GM19395 (cell line): ENCODE results near the gene BCAS4.

Experiments used
- ATAC-seq: cut with Tn5 transposase; IDR thresholded peaks from one replicate; pipeline ENCODE4 v1.9.1; 2021; ENCODE audit warnings: mild to moderate bottlenecking, moderate library complexity; ENCODE audit not compliant: unreplicated experiment

BCAS4 gene

DNA sequence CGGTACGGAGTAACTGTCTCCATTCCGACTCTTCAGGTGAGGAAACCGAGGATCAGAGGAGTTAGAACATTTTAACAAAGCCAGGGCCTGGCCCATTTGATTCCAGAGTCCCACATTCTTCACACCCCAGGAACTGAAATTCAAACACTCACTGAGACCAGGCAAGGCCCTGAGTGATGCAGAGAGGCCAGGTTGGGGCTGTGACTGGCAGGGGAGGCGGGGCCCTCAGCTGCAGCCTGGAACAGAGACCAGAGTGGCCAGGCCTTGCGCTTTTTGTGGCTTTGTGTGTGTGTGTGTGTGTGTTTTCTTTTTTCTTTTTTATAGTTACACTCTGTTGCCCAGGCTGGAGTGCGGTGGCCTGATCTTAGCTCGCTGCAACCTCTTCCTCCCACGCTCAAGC, 57.2 kb downstream of the BCAS4 start:
- ATAC-seq = no peak

DNA sequence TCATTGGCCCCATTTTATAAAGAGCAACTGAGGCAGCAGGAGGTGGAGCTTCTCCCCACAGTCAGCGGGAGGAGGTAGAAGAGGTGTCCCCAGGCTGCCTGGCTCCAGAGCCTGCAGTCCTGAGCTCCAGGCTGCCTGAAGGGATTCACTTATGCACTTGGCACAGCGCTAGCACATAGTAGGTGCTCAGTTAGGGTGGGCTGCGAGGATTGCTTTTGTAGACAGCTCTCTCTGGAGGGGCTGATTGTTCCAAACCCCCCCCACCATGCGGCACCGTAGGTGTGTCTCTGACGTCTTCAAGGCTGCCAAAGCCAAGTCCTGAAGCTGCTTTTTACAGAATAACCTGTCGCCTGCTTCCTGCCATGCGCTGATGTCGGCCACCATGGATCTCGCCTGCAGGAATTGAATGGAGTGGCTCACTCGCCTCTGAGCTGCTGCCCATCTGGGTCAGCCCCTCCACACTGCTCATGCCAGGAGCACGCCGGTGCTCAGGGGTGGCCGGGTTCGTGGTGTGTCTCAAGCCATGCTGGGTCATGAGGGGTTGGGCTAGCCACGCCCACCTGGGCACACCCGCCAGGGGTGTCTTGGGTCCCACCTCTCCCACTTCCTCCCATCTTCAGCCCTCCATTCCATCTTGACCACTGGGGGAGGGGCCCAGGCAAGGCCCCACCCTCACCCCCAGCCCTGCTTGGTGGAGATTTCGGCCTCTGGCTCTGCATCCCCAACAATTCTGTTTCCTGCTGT, 59.8 kb downstream of the BCAS4 start:
- ATAC-seq = no peak

DNA sequence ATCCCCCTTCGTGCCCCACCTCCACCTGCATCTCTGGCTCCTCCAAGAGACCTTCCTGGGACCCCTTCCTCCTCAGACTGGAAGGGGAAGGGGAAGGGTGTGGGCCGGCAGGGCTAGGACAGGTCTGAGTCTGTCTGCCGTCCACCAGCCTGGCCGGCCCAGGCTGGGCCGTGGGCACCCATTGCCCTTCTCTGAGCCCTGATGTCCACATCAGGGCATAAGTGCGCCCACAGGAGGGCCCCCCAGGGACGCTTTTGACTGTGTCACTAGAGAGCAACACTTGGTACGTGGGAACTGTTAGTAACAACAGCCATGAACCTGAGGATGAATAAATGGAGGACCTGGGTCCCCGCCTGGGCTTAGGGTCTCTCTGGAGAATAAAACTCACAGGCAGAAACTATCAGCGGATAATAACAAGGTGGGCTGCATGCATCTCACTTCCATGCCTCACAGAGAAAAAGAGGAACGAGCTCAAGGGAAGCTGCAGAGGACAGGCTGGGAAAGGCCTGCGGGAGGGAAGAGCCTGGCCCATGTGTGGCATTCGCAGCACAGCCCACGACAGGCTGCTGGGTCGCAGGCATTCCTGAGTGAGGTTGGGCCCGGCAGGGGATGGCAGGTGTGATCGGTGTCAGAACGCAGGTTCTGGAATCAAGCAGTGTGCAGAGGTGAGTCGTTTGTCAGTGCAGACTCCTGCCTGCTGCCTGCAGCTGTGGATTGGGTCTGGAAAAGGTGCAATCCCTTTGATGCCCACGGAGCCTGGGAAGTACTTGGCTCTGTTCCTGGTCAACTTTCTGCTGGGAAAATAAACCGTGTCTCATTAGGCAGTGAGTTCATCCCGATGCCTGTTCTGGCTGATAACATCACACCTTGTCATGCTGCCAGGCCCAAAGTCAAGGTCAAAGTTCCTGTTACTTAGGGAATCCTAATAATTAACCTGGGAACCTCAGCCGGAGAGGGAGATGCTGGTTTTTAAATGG, 60.9 kb downstream of the BCAS4 start:
- ATAC-seq = no peak

DNA sequence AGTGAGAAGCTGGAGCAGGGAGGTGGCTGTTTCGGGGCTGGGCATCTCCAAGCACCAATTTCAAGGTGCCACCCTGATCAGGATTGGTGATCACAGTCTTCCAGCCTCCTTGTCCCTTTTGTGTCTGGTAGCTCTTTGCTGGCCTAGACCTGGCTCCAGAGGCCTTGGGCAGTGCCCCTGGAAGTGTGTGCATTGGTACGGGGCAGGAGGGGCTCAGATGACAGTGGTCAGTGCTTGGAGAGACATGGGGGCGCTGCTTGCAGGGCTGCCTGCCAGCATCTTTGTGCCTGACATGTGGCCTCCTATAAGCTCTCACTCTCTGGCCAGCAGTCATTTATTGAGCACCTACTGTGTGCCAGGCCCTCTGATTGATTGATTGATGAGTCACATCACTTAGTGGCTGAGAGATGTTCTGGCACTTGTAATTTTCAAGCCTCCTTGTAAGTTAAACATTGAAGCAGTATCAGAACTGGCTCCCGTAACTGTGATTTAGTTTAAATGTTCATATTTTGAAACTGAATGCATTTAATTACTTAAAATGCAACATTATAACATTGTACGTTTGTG, 61.7 kb downstream of the BCAS4 start:
- ATAC-seq = no peak

DNA sequence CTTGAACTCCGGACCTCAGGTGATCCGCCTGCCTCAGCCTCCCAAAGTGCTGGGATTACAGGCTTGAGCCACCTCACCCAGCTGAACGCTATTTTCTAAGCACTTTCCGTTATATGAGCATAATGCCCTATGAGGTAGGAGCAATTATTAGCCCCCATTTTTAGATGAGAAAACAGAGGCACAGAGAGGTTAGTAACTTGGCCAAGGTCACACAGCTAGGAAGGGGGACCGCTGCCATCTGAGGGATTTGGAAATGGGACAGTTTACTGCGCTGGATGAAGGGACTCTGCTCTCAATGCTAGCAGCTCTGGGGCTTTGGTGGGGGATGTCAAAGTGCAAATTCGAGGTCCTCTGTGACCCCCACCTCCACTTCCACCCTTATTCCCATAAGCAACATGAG, 62.5 kb downstream of the BCAS4 start:
- no peak for ATAC-seq

DNA sequence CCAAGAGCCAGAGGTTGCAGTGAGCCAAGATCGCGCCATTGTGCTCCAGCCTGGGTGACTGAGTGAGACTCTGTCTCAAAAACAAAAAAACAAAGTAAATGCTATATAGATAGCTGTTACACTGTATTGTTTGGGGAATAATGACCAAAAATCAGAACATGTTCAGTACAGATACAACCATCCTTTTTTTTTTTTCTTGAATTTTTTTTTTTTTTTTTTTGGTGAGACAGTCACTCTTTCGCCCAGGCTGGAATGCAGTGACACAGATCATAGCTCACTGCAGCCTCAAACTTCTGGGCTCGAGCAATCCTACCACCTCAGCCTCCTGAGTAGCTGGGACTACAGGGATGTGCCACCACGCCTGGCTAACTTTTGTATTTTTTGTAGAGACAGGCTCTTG, 63.7 kb downstream of the BCAS4 start:
- no peak for ATAC-seq

DNA sequence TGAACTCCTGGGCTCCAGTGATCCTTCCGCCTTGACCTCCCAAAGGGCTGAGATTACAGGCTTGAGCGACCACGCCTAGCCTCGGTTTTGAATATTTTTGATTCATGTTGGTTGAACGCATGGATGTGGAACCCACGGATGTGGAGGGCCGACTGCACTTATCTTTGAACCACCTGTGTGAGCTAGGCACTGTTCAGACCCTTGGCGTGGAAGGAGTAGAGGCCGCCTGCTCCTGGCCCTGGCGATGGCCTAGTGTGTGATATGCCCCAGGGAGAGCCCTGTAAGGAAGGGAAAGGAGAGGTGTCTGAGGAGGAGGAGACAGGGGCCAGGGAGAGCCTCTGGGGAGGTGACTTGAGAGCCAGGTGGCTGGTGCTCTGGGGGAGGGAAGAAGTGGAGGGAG, 64.3 kb downstream of the BCAS4 start:
- no peak for ATAC-seq

DNA sequence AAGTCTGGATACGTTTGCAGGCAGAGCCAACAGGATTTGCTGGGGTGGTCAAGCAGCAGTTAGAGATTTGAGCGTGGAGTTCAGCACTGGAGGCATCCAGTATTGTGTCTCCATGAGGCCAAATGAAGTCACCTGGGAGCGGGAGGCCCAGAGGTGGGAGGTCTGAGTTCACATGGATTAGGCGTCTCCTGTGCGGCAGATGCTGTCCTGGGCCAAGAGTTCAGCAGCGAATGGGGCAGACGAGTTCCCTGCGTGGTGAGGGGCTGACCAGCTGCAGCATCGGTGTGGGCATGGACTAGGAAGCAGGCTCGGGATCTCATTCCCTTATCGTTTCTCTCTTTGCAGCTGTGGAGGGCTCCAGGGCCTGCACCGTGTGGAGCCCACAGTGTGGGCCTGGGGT, 66.2 kb downstream of the BCAS4 start:
- no peak for ATAC-seq

DNA sequence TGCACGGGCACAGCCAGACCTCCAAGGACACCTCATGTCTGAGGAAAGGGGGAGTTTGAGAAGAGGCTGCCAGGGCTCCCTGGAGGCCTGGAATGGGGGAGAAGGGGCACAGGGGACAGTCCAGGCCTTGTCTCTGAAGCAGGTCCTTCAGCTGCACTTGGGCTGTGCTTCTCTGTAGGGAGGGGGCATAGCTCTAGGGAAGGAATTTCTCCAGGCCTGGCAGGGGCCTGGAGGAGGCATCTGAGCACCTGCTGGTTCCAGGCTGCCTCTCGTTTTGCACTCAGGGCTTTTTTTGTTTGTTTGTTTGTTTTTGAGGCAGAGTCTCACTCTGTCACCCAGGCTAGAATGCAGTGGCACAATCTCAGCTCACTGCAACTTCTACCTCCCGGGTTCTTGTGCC, 67.7 kb downstream of the BCAS4 start:
- no peak for ATAC-seq

DNA sequence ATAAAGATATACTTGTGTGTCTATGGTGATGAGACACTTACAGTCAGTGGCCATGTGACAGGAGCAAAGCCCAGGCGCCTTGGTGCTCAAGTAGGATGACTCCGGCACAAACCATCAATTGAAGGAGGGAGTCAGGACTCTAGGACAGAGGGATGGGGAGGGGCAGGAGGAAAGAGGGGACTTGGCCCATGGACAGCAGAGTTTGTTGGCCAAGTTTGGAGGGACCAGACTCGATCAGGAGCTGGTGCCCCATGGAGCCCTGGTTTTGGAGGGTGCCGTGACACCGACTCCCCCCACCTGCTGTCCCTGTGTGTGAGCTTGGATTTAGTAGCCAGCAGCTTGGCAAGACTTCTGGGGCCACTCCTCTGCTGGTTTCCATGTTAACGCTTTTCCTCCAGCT, 70.3 kb downstream of the BCAS4 start:
- ATAC-seq = no peak

DNA sequence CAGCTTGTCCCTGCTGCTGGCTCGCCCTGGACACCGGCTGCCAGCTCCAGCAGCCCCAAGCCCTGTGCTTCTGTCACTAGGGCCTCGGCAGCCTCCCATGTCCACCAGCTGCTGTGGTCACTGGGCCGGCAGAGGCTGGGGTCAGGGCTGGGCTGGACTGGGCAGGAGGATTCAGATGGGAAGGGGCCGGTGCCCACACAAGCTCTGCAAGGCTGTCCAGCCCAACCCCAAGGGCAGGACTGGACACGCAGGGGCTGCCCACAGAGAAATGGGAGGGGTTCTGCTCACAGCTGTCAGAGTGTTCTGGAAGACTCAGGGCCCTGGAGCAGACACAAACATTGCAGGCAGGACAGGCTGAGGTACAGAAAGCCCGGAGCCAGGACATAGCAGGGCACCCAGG, 70.7 kb downstream of the BCAS4 start:
- no peak for ATAC-seq

DNA sequence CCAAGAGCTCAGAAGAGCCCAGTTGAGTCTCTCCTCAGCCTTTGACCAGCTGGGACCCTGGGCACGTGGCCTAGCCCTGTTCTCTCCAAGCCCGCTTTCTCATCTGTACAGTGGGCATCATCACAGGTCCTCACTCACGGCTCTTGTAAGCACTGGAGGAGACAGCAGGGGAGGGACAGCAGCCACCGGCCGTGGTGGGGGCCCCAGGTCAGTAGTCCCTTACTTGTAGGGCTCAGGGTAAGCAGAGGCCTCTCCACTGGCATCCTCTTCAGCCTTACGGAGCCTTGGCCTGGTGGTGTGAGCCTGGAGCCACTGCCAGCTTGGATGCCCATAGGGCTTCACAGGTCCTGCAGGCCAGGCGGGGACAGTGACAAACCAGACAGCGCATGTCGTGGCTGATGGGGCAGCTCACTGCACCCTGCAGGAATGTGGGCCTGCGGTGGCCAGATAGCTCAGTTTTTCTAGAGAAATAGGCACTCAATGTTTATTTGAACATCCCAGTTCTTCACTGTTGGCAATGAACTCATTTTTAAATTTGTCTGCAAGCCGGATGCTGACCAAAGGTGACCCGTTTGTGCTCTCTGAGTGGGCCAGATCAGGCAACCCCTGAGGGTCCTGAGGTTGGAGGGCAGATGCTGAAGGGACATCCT, 71.3 kb downstream of the BCAS4 start:
- no peak for ATAC-seq

DNA sequence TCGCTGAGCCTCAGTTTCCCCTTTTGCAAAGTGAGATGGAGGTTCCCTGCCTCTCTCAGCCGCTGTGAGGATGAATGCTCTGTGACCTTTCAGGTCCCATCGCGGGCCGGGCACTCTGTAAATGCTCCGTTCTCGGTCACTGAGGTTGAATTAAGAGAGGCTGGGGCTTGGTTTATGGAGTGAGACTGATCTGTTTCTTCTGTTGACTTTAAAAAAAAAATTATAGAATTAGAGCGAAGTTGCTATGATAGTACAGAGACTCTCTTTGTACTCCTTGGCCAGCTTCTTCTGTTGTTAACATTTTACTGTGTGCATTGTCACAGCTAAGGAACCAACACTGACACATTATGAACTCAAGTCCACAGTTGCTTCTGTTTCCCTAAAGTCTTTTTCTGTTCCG, 72.0 kb downstream of the BCAS4 start:
- ATAC-seq = no peak

DNA sequence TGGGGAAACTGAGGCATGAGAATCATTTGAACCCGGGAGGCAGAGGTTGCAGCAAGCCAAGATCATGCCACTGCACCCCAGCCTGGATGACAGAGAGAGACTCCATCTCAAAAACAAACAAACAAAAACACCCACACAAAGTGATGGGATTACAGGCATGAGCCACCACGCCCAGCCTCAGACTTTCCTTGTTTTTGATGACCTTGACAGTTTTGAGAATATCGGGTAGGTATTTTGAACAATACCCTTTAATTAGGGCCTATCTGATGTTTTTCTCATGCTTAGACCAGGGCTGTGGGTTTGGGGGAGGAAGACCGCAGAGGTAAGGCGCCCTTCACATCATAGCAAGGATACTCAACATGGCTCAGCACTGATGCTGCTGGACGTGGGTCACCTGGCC, 72.9 kb downstream of the BCAS4 start:
- ATAC-seq = no peak

DNA sequence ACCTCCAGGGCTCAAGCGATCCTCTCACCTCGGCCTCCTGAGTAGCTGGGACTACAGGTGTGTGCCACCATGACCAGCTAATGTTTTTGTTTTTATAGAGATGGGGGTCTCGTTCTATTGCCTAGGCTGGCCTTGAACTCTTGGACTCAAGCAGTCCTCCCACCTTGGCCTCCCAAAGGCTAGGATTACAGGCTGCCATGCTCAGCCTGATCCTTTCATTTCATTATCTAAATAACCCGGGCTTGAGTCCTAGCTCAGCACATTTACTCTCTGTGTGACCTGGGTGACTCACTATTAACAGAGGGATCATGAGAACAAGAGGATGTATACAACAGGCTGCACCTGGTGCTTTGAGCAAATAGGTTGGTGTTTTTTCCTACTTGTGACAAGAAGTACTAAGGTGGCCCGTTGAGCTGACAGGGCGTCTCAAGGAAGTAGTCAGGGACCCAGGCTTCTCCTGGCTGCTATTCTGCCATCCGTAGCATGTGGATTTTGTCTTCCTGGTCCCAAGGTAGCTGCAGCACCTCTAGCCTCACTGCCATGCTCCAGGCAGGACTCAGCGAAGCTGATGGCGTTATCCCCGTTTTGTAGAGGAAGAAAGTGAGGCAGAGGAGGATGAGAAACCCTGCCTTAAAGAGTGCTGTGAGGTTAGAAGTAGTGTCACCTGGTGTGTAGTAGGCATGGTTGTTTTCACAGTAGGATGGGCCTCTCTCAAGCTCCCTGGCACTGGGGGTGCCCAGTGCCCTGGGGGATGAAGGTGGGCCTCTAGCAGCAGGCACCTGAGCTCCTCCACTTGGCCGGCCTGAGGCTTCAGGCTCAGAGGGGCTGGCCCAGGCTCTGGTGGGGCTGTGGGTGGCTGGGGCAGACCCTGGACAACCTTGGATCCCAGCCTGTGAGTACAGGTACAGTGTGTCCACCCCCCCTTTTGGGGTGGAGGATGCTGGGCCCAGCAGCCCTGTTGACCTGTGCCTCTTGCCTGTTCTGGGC, 73.9 kb downstream of the BCAS4 start:
- ATAC-seq = no peak

DNA sequence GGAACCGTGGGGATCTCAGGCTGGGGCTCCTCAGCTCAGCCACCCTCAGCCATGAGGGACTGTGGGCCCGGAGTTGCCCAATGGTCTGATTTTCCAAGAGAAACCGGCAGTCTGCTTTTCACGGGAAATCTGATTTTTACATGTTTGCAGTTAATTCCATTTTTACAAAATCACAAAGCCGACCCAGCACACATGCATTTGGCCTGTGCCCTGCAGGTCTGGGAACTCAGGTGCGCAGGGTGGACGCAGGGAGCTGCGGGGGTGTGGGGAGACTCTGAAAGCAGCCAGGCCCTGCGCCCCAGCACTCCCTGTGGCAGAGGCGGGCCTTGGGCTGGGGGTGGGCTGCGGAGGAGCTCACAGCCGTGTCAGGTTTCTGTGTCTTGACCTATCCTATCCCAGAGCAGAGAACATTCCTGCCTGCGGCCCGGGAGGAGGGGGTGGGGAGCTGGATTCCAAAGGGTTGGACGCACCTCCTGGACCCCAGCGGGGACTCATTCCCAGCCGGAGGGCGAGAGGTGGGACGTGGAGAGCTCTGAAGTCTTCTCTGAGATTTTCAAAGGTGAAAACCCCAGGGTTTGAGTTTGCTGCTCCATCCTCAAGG, 75.8 kb downstream of the BCAS4 start:
- ATAC-seq = no peak

DNA sequence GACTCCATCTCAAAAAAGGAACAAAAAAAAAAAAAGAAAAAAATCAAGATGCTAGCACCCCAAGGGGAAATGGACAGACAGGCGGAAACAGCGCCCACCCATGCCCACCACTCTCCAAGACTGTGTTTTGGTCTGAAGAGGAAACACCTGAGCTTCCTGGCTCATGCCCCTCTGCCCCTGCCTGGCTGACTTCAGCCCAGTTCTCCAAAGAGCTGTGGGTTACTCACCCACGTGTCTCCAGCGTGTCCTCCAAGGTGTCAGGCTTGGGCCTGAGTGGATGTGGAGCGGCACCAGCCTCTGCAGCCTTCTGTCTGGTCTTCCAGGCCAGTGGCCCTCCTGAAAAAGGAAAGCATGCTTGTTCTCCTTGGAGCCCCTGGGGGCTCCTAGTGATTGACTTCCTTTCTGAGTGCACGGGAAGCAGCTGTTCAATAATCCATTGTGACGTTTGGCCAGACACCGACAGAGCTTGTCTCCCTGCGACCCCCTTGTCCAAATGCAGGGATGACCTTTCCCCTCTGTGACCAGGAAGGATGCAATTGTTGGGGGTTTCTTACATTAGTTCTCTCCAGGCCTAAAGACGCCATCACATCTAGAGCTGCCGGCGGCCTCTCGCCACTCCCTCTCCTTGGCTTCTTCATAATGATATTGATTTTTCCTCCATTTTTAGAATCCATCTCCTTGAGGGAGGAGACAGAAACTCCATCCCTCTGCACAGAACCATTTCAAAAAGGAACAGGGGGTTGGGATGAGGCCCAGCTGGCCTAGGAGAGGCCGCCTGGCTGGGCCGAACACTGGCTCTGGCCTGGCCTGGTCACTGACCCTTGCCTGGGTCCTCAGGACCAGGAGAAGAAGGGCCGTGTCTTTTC, 77.9 kb downstream of the BCAS4 start:
- ATAC-seq = no peak

DNA sequence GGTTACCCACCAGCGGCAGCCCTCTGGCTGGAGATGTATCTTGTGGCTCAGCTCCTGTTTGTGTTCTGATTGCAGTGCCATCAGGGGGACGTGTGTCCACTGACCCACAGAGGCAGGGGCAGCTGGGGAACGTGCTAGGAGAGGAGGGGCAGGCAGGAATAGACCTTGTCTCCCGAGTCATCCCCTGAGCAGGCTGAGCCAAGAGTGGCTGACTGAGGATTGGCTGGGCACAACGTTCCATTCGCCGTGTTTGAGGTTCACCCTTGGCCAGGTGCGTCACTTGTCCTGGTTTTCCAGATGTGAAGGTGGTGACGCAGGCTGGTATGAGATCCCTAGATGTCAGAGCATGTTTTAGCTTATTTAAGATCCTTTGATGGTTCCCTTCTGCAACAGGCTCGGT, 78.7 kb downstream of the BCAS4 start:
- no peak for ATAC-seq
